GM19240 (cell line): ENCODE results near the gene IRF2BPL.
"Not testable (repeated sequence)": the region's sequence is repeated elsewhere in the genome, so short reads cannot be mapped to it uniquely, and the experiment has no call there.

Experiments used
- DNase-seq: peaks from one replicate; pipeline ENCODE4 v3.0.0; 2011; ENCODE audit warnings: low spot score; ENCODE audit not compliant: insufficient read length

IRF2BPL gene

GRCh38 chr14:77033622-77034589 is 5.4 kb upstream of the IRF2BPL start:
- DNase-seq, result peak; percentile 62

- DNase-seq, result no peak
Observed at GRCh38 chr14:77032844-77033621, 4.5 kb upstream of the IRF2BPL start.

- DNase-seq, result no peak
Observed at GRCh38 chr14:77032491-77032843, 4.0 kb upstream of the IRF2BPL start.

- DNase-seq, result no peak
Observed at GRCh38 chr14:77031759-77032490, 3.4 kb upstream of the IRF2BPL start.

- peak; percentile 50 for DNase-seq
Observed at GRCh38 chr14:77027538-77028383, 747 bp downstream of the IRF2BPL start.

- peak; percentile 50 for DNase-seq
Observed at GRCh38 chr14:77026930-77027537, 1.5 kb downstream of the IRF2BPL start.

GRCh38 chr14:77026166-77026929 is 2.2 kb downstream of the IRF2BPL start:
- DNase-seq, result no peak

GRCh38 chr14:77025744-77026165 is 2.8 kb downstream of the IRF2BPL start:
- DNase-seq, result no peak

- no peak for DNase-seq
Observed at GRCh38 chr14:77024171-77024691, 4.3 kb downstream of the IRF2BPL start.

- no peak for DNase-seq
Observed at GRCh38 chr14:77023001-77023996, 5.2 kb downstream of the IRF2BPL start.

- DNase-seq, result peak; percentile 59
Observed at GRCh38 chr14:77022236-77022852, 6.2 kb downstream of the IRF2BPL start.

GRCh38 chr14:77021424-77021823 is 7.1 kb downstream of the IRF2BPL start:
- not testable (repeated sequence) for DNase-seq

- DNase-seq, result no peak
Observed at GRCh38 chr14:77018785-77019184, 9.7 kb downstream of the IRF2BPL start.

GRCh38 chr14:77017666-77018065 is 10.8 kb downstream of the IRF2BPL start:
- DNase-seq, result no peak

- no peak for DNase-seq
Observed at GRCh38 chr14:77014734-77015133, 13.8 kb downstream of the IRF2BPL start.

- no peak for DNase-seq
Observed at GRCh38 chr14:77014004-77014604, 14.4 kb downstream of the IRF2BPL start.

GRCh38 chr14:77012193-77012765 is 16.2 kb downstream of the IRF2BPL start:
- DNase-seq, result no peak
